Spleen (tissue), 7 donors: ENCODE results near the gene CDKL2.

Experiments
- POLR2A ChIP-seq, 3 donors: fragments of 450-650 bp; IDR thresholded peaks; one replicate each; pipeline ENCODE4 v1.5.1; 2017; ENCODE audit warnings: antibody characterized with exemption in 3 of 3, mild to moderate bottlenecking in 1 of 3
- TF ChIP-seq, protein P1 (sequence below), 11 experiments: fragments of 200-600 bp in 7 of 11; fragments of 450-650 bp in 4 of 11; sonication (generic) in 4 of 11; IDR thresholded peaks in 8 of 11; conservative IDR thresholded peaks in 3 of 11; 1 replicate in 7 of 11; 2 replicates in 4 of 11; pipeline versions ENCODE4 v1.4.0 to v1.8.0; 2016 to 2021; ENCODE audit warnings: antibody characterized with exemption in 11 of 11, inconsistent platforms in 4 of 11, mild to moderate bottlenecking in 1 of 11
- donor health status: DM: no; HTN: no; CAD: no; lungs with moderate emphysema.
- donor health status: DM: no; HTN: no; CAD: no.
- donor health status: DM: no; HTN: no; CAD: no.

DNA sequence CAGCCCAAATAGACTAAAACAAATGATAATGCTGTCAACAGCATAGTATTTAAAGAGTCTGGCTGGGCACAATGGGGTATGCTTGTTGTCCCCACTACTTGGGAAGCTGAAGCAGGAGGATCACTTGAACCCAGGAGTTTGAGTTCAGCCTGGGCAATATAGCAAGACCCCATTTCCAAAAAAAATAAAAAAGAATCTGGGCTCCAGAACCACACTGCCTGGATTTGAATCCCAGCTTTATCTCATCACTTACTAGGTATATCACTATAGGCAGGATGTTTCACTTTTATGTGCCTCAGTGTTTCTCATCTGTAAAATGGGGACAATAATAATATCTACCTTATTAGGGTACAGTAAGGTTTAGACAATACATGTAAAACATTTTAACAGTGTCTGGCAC is 48.1 kb upstream of the CDKL2 start:
- TF ChIP-seq, protein P1, sequence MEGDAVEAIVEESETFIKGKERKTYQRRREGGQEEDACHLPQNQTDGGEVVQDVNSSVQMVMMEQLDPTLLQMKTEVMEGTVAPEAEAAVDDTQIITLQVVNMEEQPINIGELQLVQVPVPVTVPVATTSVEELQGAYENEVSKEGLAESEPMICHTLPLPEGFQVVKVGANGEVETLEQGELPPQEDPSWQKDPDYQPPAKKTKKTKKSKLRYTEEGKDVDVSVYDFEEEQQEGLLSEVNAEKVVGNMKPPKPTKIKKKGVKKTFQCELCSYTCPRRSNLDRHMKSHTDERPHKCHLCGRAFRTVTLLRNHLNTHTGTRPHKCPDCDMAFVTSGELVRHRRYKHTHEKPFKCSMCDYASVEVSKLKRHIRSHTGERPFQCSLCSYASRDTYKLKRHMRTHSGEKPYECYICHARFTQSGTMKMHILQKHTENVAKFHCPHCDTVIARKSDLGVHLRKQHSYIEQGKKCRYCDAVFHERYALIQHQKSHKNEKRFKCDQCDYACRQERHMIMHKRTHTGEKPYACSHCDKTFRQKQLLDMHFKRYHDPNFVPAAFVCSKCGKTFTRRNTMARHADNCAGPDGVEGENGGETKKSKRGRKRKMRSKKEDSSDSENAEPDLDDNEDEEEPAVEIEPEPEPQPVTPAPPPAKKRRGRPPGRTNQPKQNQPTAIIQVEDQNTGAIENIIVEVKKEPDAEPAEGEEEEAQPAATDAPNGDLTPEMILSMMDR (IDR thresholded peaks at IDR 0.05 in 8 of 11, conservative IDR thresholded peaks at IDR 0.05 in 3 of 11), result no peak
- TF ChIP-seq POLR2A (IDR thresholded peaks at IDR 0.05), result no peak
